ENCODE measurements around the gene PDE4D.

Gene PDE4D

GRCh38 chr5:59741599-59741998 is 151.9 kb downstream of the PDE4D start:
- DNase-seq (ENCODE audit: low spot score), result no peak

- no peak for DNase-seq (ENCODE audit: low spot score)
Measured at GRCh38 chr5:59738024-59738423, 155.5 kb downstream of the PDE4D start.

- DNase-seq (ENCODE audit: low spot score), result no peak
Measured at GRCh38 chr5:59732806-59733205, 160.7 kb downstream of the PDE4D start.

GRCh38 chr5:59732301-59732700 is 161.2 kb downstream of the PDE4D start:
- DNase-seq (ENCODE audit: low spot score), result no peak

DNA sequence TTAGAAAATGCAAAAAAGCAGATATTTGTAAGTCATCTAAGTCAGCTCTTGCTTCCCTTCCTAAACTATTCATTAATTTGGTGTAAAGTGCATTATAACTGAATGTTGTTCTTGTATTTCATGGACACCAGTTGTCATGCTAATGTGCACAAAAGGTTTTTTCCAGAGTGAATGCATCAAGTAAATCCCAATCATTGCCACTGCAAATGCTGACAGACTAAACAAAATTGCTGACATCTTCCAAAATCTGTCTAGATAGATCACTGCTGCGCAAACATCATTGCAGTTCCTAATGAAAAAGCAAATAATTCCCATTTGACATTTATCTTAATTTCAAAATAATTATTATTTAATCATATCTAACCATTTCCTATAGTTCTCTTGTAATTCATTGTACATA is 161.7 kb downstream of the PDE4D start:
- DNase-seq (ENCODE audit: low spot score), result no peak

DNA sequence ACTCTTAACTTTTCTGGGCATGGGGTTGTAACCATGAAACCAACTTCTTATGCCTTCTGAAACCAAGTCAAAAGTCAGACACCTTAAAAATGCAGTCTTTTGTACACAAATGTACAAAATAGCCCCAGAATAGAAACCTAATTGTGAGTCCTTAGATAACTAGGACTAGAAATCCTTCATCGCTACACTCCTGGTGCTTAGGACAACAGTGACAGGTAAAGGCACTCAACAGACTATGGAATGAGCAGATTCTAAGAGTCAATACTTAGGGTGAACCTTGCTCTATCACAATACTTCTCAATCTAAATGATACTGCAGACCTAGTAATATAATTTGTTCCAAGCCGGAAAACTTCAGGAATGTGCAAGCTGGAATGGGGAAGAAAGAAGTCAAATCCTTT is 163.7 kb downstream of the PDE4D start:
- no peak for DNase-seq (ENCODE audit: low spot score)

DNA sequence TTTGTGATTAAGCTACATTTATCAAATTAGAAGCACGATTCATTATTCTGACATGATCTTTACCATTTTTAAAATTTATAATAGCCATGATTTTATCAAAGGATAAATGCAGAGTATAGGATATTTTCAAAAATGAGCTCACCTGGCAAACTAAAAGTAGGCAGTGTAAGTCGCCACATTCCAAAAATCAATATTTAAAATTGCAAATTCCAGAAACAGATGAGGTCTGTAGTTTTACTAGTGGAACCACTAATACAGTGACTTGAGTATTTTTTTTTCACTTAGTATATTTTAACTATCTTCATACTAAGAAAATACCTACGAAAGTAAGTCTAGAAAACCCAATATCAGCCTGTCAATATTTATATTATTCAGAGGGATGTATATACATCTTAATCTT is 164.2 kb downstream of the PDE4D start:
- no peak for DNase-seq (ENCODE audit: low spot score)

DNA sequence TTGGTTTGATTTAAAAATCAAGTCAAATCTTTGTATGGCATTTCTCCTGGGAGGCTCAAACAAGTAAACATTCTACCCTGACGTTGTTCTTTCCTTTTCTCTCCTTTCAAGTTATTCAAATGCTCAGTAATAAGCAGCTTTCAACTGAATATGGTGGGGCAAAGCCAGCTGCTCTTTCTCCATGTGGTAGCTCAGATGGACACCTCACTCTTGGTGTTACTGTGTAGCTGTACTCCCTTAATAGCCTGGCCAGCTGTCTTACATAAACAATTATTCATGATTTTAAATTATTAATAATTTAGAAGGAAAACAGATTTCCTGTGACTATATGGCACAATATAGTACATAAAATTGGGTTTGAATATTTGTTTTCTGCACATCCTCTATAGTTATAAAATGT is 165.2 kb downstream of the PDE4D start:
- no peak for DNase-seq (ENCODE audit: low spot score)

- DNase-seq (ENCODE audit: low spot score), result no peak
Measured at GRCh38 chr5:59727186-59727585, 166.3 kb downstream of the PDE4D start.

- DNase-seq (ENCODE audit: low spot score), result no peak
Measured at GRCh38 chr5:59725392-59725767, 168.1 kb downstream of the PDE4D start.

DNA sequence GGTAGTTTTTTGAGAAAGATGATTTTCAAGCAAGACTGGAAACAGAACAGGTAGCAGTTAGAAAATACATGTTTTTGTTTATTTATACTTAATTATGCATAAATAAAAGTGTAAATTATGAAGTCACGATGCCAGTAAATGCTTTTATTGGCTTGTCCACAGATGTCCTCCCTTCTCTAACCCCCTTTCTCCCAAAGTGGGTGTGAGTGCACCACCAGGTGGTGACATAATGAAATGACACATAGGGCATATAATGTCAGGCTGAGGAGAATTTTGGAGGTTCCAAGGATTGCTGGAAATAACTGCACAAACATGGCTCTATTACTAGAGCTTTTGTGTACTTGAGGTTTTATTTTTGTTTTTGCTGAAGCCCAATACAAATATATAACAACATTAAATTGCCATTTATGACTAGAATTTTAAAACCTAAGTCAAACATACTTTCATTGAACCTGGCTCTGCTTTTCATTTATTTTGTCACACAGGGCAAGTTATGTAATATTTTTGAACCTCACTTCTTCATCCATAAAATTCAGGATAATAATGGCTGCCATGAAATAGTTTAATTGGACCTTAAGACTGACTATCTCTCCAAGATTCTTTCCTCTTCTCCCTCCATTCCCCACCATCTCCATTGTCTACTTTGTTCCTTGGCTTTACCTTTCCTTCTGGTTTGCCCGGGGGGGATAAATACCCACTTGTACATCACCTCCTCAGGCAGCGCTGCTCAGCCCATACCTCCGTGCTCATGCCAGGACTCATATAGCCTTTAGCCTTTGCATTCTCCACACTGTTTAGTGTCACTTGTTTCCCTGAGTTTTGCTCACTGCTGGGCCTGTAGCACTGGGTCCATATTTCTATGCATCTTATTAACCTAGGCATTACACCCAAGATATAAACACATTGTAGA is 168.8 kb downstream of the PDE4D start:
- no peak for DNase-seq (ENCODE audit: low spot score)

DNA sequence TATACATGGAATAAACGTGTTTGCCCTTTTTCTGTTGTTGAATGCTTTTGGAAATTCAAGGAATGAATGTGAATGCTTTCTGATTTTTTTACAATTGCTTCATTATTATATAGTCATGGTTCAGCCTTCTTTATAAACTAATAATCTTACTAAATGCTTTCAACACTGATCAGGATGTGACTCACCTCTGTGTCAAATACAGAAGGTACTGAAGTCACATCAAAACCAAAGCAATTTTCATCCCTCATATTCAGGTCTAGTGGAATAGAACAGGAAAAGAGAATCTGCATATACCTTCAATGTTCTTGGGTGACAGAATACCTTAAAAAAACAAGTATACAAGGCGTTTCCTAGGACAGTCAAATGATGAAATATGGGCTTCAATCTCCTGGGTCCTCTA is 170.7 kb downstream of the PDE4D start:
- no peak for DNase-seq (ENCODE audit: low spot score)

DNA sequence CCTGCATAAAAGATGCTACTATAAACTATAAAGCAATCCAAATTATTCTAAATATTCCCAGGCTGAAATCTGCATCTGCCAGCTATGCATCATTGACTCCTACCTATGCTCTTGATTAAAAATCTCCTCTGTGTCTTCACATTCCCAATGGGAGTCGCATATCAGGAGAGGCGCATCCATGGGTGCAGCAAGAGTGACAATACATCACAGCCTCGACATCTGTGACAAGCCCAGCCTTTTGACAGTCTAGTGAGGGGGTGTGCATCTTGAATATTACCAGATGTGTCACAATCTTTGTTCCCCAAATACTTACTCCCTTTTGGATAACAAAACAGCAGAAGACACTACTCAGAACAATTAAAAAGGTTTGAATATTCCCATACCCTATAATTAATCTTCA is 171.8 kb downstream of the PDE4D start:
- no peak for DNase-seq (ENCODE audit: low spot score)

DNA sequence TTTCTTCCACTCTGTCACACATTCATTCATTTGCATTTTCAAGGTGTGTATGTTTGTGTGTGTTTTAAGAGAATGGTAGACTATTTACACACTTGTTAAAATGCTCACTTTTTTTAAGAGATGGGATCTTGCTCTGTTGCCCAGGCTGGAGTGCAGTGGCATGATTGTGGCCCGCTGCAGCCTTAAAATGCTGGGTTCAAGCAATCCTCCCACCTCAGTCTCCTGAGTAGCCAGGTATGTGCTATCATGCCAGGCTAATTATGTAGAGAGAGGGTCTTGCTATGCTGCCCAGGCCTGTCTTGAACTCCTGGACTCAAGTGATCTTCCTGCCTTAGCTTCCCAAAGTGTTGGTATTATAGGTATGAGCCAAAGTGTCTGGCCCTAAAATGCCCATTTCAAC is 173.5 kb downstream of the PDE4D start:
- no peak for DNase-seq (ENCODE audit: low spot score)

DNA sequence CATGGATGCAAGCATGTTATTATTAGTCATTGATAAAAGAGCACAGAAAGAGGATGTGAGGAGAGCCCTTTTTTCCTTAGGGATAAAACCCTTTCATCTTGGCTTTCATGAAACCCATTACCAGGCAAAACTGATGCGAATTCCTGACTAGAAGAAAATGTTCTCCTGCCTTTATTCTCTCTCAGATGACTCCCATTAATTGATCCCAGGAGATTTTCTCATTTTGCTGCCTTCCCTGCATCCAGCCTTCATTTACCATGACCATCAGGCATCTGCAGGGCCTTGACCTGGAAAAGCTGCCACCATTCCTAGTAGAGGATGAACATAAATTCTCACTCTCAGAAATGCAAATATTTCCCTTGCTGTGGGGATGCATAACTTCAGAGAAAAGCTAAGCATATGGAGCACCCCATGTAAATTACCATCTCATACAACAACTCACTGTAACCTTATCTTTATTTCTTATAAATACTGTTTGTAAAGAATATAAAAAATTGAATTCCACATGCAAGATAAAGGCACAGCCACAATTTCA is 176.5 kb downstream of the PDE4D start:
- no peak for DNase-seq (ENCODE audit: low spot score)

DNA sequence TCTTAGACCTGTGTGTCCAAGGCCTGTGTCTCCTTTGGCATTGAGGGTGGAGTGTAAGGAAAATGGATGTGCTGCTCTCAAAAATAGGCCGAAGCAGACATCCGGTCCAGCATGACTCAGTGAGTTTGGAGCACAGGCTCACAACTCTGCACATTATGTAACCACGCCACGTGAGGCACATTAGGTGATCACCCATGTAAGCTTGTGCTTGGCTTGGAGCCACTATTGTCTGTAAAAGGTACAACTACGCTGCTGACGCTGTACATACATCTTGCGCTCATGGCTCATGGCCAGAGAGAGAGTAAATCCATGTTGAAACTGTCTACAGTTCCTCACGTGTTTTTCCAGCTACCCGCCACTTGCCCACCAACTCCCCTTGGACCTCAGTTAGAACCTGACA is 177.5 kb downstream of the PDE4D start:
- no peak for DNase-seq (ENCODE audit: low spot score)

DNA sequence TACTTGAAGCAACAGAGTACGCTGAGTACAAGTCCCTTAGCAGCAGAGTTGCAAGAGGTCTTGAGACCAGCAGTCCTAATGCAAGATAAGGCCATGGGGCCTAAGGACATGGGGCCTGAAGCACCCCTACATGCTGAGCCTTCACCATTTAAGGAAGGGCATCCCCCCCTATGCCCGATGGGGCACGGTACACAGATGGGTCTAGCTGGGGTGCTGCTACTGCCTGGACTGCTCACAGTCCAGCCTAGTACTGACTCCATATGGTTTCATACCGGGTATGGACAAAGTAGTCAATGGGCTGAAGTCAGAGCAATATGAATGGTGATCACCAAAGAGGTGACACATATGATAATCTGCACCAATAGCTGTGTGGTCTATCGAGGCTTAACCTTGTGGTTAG is 178.3 kb downstream of the PDE4D start:
- no peak for DNase-seq (ENCODE audit: low spot score)

DNA sequence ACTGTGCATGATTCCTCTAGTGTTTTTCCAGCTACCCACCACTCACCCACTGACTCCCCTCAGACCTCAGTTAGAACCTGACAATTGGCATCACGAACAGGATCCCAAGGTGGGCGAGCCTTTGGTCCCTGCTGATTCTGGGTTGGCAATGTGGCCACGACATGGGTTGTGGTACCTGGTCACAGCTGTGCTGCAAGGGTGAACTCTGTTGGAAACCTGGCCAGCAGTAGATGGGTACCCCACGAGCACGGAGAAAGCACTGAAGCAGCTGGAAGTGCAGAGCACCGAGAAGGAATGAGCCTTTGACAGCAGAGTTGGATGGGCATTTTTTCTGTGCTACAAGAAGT is 180.1 kb downstream of the PDE4D start:
- no peak for DNase-seq (ENCODE audit: low spot score)

DNA sequence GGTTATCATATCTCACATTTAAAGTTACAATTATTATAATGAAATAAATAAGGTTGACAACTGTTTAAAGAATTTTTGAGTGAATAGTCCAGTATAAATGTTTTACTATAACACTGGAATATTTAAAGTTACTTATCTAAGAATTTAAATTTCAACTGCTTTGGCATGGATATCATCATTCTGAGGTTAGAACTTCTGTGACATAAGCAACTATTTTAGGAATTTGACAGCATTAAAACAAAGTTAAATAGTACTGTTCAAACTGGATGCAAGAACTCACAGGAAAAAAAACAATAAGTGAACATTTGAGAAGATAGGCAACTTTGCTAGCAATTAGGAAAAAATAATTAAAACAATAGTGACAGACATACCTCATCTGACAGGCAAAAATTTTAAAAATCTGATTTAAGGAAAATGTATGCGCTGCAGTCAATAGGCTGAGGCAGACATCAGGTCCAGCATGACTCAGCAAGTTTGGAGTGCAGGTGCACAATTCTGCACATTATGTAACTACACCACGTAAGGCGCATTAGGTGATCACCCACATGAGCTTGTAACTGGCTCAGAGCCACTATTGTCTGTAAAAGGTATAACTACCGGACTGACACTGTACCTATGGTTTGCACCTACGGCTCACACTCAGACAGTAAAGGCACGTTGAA is 180.6 kb downstream of the PDE4D start:
- no peak for DNase-seq (ENCODE audit: low spot score)

DNA sequence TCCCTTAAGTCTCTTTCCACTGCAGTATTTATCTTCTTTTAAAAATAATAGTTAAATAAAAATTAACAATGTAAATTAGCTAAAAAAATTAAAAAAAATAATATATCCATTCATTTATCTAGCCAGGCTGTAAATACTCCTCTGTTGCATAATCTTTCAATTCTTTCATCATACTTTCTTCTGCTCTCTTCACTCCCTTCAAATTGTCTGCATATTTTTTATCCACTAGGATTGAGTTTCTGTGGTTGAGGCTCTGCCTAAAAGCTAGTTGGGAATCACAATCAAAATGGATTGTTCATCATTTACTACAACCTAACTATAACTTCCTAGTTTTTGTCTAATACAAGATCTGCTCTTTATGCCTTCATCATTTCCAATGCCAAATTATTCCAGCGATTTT is 182.2 kb downstream of the PDE4D start:
- no peak for DNase-seq (ENCODE audit: low spot score)

- DNase-seq (ENCODE audit: low spot score), result no peak
Measured at GRCh38 chr5:59709846-59710245, 183.7 kb downstream of the PDE4D start.

DNA sequence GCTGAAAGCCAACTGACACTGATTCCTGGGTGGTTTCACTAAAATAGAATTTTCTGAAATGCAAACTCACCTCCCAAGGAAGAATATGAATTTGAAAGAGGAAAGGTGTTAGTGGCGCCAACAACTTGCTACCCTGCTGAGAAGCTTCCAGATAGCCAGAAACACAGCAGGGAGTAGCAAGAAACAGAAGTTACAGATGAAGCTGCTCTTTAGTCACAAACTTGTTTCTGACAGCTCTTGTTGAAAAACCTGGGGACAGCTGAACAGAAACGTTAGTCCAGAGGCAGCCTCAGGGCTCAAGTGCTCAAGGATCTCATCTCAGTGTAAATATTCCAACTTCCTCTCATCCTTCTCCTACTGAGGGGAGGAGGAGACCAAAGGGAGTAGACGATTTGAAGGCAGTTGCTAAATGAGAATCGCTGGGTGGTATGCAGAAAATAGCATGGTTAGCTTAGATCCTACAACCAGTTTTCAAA is 184.1 kb downstream of the PDE4D start:
- DNase-seq (ENCODE audit: low spot score), result no peak

- DNase-seq (ENCODE audit: low spot score), result no peak
Measured at GRCh38 chr5:59704936-59705335, 188.6 kb downstream of the PDE4D start.
